Panc1 (cell line): Measurements from ENCODE around the gene FEN1.

Experiments used
- POLR2AphosphoS5 ChIP-seq: IDR thresholded peaks from 2 replicates; pipeline ENCODE4 v1.6.1; 2012; ENCODE audit warnings: mild to moderate bottlenecking, low read depth, low read length, moderate library complexity
- REST ChIP-seq, 2 experiments: IDR thresholded peaks; 2 replicates each; pipeline ENCODE4 v1.6.1; 2011 to 2012; ENCODE audit warnings: low read depth in 2 of 2, control low read depth in 1 of 2, low read length in 1 of 2, mild to moderate bottlenecking in 1 of 2, moderate library complexity in 1 of 2; ENCODE audit not compliant: insufficient read depth in 1 of 2
- TF ChIP-seq, protein P1 (sequence below): fragments of 450-650 bp; IDR thresholded peaks from 2 replicates; pipeline ENCODE4 v1.5.1; 2017; ENCODE audit warnings: mild to moderate bottlenecking

GRCh38 chr11:61793829-61794204 lies 1.1 kb downstream of the FEN1 start:
- TF ChIP-seq, protein P1, sequence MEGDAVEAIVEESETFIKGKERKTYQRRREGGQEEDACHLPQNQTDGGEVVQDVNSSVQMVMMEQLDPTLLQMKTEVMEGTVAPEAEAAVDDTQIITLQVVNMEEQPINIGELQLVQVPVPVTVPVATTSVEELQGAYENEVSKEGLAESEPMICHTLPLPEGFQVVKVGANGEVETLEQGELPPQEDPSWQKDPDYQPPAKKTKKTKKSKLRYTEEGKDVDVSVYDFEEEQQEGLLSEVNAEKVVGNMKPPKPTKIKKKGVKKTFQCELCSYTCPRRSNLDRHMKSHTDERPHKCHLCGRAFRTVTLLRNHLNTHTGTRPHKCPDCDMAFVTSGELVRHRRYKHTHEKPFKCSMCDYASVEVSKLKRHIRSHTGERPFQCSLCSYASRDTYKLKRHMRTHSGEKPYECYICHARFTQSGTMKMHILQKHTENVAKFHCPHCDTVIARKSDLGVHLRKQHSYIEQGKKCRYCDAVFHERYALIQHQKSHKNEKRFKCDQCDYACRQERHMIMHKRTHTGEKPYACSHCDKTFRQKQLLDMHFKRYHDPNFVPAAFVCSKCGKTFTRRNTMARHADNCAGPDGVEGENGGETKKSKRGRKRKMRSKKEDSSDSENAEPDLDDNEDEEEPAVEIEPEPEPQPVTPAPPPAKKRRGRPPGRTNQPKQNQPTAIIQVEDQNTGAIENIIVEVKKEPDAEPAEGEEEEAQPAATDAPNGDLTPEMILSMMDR, result no peak
- TF ChIP-seq REST (IDR thresholded peaks at IDR 0.05; ENCODE audit: insufficient read depth in 1 of 2, low read depth in 2 of 2, low read length in 1 of 2), result no peak
- no peak for TF ChIP-seq POLR2AphosphoS5
